Measurements from ENCODE around the gene PHF20.

DNA sequence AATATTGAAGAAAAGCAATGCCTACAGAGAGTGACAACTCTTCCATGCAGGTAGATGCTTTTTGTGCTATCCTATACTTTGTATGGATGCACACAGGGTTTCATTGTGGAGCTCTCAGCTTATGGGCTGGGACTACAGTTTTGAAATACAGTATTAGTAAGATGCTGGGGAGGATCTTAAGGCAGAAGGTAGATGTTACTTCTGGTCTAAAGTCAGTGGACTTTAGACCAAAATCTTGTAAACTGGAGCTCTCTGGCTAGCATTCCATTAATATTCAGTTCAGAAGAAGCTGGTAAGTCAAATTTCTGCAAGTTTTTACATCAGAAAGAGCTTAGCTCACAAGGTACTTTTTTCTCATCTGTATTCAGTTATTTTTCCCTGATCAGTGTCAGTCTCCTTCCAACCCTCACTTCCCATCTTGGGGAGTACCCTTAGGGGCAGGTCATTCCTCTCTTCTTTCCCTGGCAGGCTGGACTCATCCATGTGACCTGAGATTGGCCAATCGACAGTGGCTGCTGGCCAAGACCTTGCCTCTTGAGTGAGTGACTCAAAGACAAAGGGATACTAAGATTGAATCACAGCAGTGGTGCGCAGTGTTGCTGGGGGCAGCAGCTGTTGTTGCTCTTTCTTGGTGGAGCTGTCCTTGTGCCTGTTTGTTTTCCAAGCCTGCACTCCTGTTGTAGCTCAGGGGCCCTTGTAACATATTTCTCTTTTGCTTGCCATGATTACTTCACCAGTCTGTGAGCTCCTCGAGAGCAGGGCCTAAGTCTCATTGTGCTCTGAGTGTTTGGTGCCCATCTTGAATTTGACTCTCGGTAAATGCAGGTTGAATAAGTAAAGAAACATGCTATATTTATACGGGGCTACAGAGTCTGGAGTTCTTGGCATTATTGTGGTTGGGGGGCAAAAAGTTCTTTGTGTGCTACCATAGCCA is 2.8 kb upstream of the PHF20 start:
- TF ChIP-seq, protein P1, sequence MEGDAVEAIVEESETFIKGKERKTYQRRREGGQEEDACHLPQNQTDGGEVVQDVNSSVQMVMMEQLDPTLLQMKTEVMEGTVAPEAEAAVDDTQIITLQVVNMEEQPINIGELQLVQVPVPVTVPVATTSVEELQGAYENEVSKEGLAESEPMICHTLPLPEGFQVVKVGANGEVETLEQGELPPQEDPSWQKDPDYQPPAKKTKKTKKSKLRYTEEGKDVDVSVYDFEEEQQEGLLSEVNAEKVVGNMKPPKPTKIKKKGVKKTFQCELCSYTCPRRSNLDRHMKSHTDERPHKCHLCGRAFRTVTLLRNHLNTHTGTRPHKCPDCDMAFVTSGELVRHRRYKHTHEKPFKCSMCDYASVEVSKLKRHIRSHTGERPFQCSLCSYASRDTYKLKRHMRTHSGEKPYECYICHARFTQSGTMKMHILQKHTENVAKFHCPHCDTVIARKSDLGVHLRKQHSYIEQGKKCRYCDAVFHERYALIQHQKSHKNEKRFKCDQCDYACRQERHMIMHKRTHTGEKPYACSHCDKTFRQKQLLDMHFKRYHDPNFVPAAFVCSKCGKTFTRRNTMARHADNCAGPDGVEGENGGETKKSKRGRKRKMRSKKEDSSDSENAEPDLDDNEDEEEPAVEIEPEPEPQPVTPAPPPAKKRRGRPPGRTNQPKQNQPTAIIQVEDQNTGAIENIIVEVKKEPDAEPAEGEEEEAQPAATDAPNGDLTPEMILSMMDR (CRISPR knock-in tag; IDR thresholded peaks at IDR 0.05) = no peak
- TF ChIP-seq ZNF777 (CRISPR knock-in tag; IDR thresholded peaks at IDR 0.05) = no peak
- TF ChIP-seq MYC (CRISPR knock-in tag; IDR thresholded peaks at IDR 0.05; ENCODE audit: borderline replicate concordance) = peak; percentile 22; the same call in 1 of the 2 replicates
- no peak for TF ChIP-seq FOSL1 (CRISPR knock-in tag; IDR thresholded peaks at IDR 0.05; ENCODE audit: borderline replicate concordance)
- TF ChIP-seq, protein P2, sequence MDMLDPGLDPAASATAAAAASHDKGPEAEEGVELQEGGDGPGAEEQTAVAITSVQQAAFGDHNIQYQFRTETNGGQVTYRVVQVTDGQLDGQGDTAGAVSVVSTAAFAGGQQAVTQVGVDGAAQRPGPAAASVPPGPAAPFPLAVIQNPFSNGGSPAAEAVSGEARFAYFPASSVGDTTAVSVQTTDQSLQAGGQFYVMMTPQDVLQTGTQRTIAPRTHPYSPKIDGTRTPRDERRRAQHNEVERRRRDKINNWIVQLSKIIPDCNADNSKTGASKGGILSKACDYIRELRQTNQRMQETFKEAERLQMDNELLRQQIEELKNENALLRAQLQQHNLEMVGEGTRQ (IDR thresholded peaks at IDR 0.05; ENCODE audit: low read depth, low read length) = peak; percentile 76
- TF ChIP-seq, protein P2 (CRISPR knock-in tag; IDR thresholded peaks at IDR 0.05; ENCODE audit: borderline replicate concordance) = peak; percentile 61; the same call in 1 of the 2 replicates
- TF ChIP-seq, protein P3, sequence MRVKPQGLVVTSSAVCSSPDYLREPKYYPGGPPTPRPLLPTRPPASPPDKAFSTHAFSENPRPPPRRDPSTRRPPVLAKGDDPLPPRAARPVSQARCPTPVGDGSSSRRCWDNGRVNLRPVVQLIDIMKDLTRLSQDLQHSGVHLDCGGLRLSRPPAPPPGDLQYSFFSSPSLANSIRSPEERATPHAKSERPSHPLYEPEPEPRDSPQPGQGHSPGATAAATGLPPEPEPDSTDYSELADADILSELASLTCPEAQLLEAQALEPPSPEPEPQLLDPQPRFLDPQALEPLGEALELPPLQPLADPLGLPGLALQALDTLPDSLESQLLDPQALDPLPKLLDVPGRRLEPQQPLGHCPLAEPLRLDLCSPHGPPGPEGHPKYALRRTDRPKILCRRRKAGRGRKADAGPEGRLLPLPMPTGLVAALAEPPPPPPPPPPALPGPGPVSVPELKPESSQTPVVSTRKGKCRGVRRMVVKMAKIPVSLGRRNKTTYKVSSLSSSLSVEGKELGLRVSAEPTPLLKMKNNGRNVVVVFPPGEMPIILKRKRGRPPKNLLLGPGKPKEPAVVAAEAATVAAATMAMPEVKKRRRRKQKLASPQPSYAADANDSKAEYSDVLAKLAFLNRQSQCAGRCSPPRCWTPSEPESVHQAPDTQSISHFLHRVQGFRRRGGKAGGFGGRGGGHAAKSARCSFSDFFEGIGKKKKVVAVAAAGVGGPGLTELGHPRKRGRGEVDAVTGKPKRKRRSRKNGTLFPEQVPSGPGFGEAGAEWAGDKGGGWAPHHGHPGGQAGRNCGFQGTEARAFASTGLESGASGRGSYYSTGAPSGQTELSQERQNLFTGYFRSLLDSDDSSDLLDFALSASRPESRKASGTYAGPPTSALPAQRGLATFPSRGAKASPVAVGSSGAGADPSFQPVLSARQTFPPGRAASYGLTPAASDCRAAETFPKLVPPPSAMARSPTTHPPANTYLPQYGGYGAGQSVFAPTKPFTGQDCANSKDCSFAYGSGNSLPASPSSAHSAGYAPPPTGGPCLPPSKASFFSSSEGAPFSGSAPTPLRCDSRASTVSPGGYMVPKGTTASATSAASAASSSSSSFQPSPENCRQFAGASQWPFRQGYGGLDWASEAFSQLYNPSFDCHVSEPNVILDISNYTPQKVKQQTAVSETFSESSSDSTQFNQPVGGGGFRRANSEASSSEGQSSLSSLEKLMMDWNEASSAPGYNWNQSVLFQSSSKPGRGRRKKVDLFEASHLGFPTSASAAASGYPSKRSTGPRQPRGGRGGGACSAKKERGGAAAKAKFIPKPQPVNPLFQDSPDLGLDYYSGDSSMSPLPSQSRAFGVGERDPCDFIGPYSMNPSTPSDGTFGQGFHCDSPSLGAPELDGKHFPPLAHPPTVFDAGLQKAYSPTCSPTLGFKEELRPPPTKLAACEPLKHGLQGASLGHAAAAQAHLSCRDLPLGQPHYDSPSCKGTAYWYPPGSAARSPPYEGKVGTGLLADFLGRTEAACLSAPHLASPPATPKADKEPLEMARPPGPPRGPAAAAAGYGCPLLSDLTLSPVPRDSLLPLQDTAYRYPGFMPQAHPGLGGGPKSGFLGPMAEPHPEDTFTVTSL (CRISPR knock-in tag; IDR thresholded peaks at IDR 0.05; ENCODE audit: borderline replicate concordance) = no peak
- TF ChIP-seq NBN (conservative IDR thresholded peaks at IDR 0.05) = no peak
- TF ChIP-seq, protein P4, sequence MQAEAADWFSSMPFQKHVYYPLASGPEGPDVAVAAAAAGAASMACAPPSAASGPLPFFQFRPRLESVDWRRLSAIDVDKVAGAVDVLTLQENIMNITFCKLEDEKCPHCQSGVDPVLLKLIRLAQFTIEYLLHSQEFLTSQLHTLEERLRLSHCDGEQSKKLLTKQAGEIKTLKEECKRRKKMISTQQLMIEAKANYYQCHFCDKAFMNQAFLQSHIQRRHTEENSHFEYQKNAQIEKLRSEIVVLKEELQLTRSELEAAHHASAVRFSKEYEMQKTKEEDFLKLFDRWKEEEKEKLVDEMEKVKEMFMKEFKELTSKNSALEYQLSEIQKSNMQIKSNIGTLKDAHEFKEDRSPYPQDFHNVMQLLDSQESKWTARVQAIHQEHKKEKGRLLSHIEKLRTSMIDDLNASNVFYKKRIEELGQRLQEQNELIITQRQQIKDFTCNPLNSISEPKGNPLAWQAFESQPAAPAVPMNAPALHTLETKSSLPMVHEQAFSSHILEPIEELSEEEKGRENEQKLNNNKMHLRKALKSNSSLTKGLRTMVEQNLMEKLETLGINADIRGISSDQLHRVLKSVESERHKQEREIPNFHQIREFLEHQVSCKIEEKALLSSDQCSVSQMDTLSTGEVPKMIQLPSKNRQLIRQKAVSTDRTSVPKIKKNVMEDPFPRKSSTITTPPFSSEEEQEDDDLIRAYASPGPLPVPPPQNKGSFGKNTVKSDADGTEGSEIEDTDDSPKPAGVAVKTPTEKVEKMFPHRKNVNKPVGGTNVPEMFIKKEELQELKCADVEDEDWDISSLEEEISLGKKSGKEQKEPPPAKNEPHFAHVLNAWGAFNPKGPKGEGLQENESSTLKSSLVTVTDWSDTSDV (CRISPR knock-in tag; IDR thresholded peaks at IDR 0.05) = no peak
- TF ChIP-seq SMAD3 (CRISPR knock-in tag; IDR thresholded peaks at IDR 0.05) = no peak
- TF ChIP-seq ZNF619 (CRISPR knock-in tag; IDR thresholded peaks at IDR 0.05) = no peak
- TF ChIP-seq ZNF549 (CRISPR knock-in tag; IDR thresholded peaks at IDR 0.05) = no peak
- TF ChIP-seq CBX5 (CRISPR knock-in tag; IDR thresholded peaks at IDR 0.05; ENCODE audit: borderline replicate concordance) = peak; percentile 77; the same call in 1 of the 2 replicates
- TF ChIP-seq BHLHE40 (IDR thresholded peaks at IDR 0.05; ENCODE audit: low read length) = no peak
- TF ChIP-seq, protein P5, sequence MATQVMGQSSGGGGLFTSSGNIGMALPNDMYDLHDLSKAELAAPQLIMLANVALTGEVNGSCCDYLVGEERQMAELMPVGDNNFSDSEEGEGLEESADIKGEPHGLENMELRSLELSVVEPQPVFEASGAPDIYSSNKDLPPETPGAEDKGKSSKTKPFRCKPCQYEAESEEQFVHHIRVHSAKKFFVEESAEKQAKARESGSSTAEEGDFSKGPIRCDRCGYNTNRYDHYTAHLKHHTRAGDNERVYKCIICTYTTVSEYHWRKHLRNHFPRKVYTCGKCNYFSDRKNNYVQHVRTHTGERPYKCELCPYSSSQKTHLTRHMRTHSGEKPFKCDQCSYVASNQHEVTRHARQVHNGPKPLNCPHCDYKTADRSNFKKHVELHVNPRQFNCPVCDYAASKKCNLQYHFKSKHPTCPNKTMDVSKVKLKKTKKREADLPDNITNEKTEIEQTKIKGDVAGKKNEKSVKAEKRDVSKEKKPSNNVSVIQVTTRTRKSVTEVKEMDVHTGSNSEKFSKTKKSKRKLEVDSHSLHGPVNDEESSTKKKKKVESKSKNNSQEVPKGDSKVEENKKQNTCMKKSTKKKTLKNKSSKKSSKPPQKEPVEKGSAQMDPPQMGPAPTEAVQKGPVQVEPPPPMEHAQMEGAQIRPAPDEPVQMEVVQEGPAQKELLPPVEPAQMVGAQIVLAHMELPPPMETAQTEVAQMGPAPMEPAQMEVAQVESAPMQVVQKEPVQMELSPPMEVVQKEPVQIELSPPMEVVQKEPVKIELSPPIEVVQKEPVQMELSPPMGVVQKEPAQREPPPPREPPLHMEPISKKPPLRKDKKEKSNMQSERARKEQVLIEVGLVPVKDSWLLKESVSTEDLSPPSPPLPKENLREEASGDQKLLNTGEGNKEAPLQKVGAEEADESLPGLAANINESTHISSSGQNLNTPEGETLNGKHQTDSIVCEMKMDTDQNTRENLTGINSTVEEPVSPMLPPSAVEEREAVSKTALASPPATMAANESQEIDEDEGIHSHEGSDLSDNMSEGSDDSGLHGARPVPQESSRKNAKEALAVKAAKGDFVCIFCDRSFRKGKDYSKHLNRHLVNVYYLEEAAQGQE (IDR thresholded peaks at IDR 0.05; ENCODE audit: borderline replicate concordance in 1 of 2, low read depth in 1 of 2, low read length in 2 of 2) = no peak
